A673 (cell line): ENCODE measurements around the gene TMPRSS6.

Source experiments
- EZH2 ChIP-seq: fragments of 200-600 bp; sonication (generic); IDR thresholded peaks from 2 replicates; pipeline ENCODE4 v1.6.1; 2017; ENCODE audit warnings: borderline replicate concordance, low read depth, mild to moderate bottlenecking, mixed read lengths, antibody characterized with exemption, low read length; ENCODE audit not compliant: poor library complexity, severe bottlenecking
- TF ChIP-seq, protein P1 (sequence below): fragments of 300-800, 200-600 bp; sonication (generic); conservative IDR thresholded peaks from 2 replicates; pipeline ENCODE4 v1.5.1; 2017; ENCODE audit warnings: low read depth, mild to moderate bottlenecking, antibody characterized with exemption, low read length, moderate library complexity, mixed read lengths

DNA sequence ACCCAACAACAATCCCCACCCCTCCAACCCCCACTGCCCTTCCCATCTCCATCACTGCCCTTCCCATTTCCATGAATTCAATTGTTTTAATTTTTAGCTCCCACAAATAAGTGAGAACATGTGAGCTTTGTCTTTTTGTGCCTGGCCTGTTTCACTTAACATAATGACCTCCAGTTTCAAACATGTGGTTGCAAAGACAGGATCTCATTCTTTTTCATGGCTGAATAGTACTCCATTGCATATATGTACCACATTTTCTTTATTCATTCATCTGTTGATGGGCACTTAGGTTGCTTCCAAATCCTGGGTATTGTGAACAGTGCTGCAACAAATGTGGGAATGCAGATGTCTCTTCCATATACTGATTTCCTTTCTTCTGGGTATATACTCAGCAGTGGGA is 41.2 kb upstream of the TMPRSS6 start:
- TF ChIP-seq, protein P1, sequence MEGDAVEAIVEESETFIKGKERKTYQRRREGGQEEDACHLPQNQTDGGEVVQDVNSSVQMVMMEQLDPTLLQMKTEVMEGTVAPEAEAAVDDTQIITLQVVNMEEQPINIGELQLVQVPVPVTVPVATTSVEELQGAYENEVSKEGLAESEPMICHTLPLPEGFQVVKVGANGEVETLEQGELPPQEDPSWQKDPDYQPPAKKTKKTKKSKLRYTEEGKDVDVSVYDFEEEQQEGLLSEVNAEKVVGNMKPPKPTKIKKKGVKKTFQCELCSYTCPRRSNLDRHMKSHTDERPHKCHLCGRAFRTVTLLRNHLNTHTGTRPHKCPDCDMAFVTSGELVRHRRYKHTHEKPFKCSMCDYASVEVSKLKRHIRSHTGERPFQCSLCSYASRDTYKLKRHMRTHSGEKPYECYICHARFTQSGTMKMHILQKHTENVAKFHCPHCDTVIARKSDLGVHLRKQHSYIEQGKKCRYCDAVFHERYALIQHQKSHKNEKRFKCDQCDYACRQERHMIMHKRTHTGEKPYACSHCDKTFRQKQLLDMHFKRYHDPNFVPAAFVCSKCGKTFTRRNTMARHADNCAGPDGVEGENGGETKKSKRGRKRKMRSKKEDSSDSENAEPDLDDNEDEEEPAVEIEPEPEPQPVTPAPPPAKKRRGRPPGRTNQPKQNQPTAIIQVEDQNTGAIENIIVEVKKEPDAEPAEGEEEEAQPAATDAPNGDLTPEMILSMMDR: no peak
- no peak for TF ChIP-seq EZH2
